Fibroblast of the aortic adventitia (primary cell): ENCODE results near the gene FOXP1. TPM values are rescaled to one million over a fixed set of nuclear protein-coding genes. Genes with fewer than 3 reads are reported as not detected.
A peak's percentile ranks its signal among the peaks of the same experiment; 100 is the strongest.

Experiments used
- DNase-seq: peaks from one replicate; pipeline ENCODE4 v3.0.0-alpha.2; 2010; ENCODE audit warnings: low read depth
- H3K4me3 ChIP-seq: 2 replicates; pipeline ENCODE4 v1.5.1; 2011; ENCODE audit warnings: low read depth, mild to moderate bottlenecking, control low read depth, low read length, moderate library complexity
- total RNA-seq: library from RNA; depleted of rRNA; stranded (reverse); fragments of >200 nt; gene quantifications from 2 replicates; pipeline ENCODE4 v1.2.3, GENCODE V29; 2012; ENCODE audit warnings: low replicate concordance
- TF ChIP-seq, protein P1 (sequence below): IDR thresholded peaks from 2 replicates; pipeline ENCODE4 v1.5.1; 2011; ENCODE audit warnings: mild to moderate bottlenecking, low read length, control low read depth, inconsistent platforms; ENCODE audit not compliant: insufficient read depth

FOXP1 gene
- total RNA-seq, 1 donor = 115 TPM

DNA sequence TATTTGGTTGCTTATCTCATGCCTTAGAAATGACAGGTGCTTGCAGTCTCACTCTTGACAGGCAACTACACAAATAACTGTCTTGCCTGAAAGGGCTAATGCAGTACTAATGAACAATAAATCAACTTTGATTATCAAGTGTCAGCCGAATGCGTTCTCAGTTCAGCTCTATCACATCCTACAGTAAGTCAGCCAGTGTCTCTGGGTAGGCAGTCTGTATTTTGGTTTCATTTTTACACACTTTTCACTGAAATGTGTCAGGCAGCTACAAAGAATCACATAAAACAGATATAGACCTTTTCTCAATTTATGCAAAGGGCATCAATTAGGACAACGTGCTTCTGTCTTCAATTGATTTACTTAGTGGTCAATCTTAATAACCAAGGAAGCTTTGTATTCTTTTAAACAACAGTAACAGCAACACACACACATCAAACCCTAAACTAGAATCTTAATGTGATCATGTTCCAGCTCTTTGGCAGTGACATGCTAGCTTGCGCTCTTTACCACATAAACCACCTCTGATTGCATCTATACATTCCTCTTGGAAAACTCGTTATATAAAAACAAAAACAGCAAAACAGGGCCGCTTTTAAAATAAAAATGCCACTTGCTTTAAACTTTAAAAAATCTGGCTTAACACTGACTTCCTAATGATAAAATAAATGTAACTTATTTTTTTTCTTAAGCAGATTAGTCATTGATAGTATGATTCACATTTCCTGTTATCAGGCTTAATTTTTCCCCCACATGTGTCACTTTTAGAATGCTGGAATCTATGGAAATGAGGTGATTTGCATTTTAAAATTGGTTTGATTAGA lies 520.4 kb downstream of the FOXP1 start:
- TF ChIP-seq, protein P1, sequence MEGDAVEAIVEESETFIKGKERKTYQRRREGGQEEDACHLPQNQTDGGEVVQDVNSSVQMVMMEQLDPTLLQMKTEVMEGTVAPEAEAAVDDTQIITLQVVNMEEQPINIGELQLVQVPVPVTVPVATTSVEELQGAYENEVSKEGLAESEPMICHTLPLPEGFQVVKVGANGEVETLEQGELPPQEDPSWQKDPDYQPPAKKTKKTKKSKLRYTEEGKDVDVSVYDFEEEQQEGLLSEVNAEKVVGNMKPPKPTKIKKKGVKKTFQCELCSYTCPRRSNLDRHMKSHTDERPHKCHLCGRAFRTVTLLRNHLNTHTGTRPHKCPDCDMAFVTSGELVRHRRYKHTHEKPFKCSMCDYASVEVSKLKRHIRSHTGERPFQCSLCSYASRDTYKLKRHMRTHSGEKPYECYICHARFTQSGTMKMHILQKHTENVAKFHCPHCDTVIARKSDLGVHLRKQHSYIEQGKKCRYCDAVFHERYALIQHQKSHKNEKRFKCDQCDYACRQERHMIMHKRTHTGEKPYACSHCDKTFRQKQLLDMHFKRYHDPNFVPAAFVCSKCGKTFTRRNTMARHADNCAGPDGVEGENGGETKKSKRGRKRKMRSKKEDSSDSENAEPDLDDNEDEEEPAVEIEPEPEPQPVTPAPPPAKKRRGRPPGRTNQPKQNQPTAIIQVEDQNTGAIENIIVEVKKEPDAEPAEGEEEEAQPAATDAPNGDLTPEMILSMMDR = no peak
- peak overlapping the region; percentile 77 for H3K4me3 ChIP-seq
- DNase-seq = peak; percentile 63

DNA sequence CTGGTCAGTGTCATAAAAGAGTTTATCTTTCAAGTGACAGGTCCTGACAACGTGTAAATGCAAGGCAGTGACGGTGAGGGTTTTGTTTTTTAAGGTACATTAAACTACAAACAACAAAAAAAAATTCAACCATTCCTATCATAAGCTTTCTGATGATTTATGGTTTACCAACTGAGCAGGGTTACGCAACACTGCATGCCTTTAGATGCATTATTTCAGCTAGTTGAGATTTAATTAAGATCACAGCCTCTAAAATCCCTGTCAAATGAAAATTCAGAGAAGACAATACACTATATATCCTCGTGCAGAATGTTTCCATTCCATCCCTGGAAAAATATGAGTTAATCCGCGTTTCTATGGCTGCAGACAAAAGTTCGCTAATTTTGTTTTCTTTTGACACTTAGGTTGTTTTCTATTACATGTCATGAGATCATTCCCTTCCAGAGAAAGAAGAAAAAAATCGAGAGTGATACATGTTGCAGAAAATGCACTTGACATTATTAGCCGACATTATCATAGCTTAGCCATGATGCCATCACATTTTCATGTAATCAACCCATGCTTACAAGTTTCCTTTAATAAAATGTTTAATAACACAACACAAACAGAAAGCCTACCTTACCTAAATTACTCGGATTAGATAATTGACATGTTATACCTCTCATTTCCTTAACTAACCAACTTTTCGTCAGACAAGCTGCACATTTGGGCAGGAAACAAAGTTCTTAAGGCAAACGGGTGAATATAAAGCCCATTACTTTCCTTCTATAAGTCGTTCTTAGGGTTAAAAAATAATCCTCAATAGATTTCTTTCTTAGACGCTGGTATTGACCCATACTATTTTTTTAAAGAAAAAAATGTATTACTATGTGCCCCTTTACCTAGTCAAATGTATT lies 521.2 kb downstream of the FOXP1 start:
- peak overlapping the region; percentile 77 for H3K4me3 ChIP-seq
- DNase-seq = peak; percentile 71
- TF ChIP-seq, protein P1 = no peak

DNA sequence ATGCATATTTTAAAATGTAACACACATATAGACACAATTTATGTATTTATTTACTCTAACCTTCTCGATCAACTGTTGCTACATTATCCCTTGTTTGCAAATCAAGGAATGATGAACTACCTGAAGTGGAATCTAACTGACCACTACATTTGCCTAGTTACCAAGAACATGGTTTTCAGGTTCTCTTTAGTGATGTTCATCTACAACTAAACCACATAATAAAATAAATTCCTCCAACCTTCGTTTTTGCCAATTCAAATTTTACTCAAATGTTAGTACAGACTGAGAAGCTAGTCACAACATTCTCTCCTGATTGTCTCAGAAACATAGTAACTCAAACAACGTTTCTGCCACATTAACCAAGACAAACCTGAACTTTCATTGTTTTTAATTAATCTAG lies 521.9 kb downstream of the FOXP1 start:
- peak; percentile 30 for DNase-seq
- TF ChIP-seq, protein P1 = no peak
- H3K4me3 ChIP-seq = peak overlapping the region; percentile 77

DNA sequence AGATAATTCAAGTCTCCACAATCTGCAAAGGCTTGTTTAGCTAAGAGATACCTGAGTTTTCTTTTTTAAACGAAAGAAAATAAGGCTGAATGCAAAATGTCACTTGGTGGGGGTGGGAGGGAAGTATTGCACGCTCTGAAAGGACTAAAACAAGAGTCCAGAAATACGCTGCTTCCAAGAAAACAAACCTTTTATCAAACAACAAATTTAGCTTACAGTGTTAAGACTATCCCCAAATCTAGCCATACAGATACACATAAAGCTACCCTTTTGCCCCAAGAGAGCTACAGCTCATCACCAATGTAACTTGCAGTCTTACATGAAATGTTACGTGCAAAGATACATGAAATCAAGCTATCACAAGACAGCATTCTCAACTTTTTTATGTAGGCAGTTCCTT lies 522.5 kb downstream of the FOXP1 start:
- H3K4me3 ChIP-seq = peak overlapping the region; percentile 34
- TF ChIP-seq, protein P1 = no peak
- DNase-seq = peak; percentile 30

DNA sequence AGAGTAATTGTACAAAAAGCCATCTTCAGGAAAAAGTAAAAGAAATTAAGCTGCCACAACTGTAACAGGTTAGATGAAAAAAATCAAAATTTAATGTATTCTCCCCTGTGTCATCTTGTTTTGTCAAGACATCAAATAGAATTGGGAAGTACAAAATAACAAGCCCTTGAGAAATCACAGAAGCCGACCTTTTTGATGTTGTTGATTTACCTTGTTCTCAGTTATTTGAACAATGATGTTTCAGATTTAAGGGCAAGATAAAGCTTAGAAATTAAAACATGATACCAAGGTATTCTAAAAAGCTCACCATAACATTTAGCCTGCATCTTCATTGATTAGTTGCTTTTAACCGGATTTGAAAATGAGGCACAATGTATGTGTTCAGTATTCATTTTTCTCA lies 523.0 kb downstream of the FOXP1 start:
- TF ChIP-seq, protein P1 = no peak
- H3K4me3 ChIP-seq = no peak overlapping the region
- DNase-seq = no peak

DNA sequence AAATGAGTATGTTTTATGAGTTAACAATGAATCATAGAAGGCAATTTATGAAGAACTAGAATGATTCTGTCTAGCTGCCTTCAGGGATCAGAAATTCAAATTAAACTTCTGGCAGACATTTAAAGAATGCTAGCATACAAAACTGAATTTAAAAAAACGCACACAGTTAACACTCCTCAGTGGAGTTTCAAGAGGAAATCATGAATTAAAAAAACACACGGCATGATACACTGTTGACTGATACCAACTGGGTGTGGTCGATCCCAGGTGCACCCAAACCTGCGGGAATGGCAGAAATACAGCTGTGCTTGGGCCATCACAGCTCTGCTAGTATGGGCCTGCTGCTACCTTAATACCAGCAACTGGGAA lies 526.0 kb downstream of the FOXP1 start:
- TF ChIP-seq, protein P1 = no peak
- DNase-seq = peak; percentile 40
- H3K4me3 ChIP-seq = peak overlapping the region; percentile 37
